Right lobe of liver (tissue), 6 donors: Measurements from ENCODE around the gene PIK3CG. TPM values are rescaled to one million over a fixed set of nuclear protein-coding genes. Genes with fewer than 3 reads are reported as not detected.
"Not testable (repeated sequence)": the region's sequence is repeated elsewhere in the genome, so short reads cannot be mapped to it uniquely, and the experiment has no call there.

ENCODE experiments used
- ATAC-seq, 4 donors: fragments of 200-7000 bp; cut with Tn5 transposase; one replicate each; pipeline ENCODE4 v1.9.1; 2020; ENCODE audit warnings: mild to moderate bottlenecking in 4 of 4, moderate library complexity in 4 of 4
- DNase-seq, 3 donors: peaks; one replicate each; pipeline ENCODE4 v3.0.0-alpha.2; 2020
- H3K27ac ChIP-seq, 3 donors: fragments of 200-600 bp; one replicate each; pipeline ENCODE4 v1.8.0; 2022
- H3K27me3 ChIP-seq, 2 donors: fragments of 200-600 bp; one replicate each; pipeline ENCODE4 v1.8.0; 2022
- H3K36me3 ChIP-seq, 4 donors: fragments of 200-600 bp; sonication (generic) in 1 of 4; one replicate each; pipeline versions ENCODE4 v1.5.1 to v1.8.0; 2017 to 2022; ENCODE audit warnings: control low read depth in 1 of 4
- H3K4me1 ChIP-seq, 4 donors: fragments of 200-600 bp; sonication (generic) in 1 of 4; one replicate each; pipeline versions ENCODE4 v1.5.1 to v1.8.0; 2017 to 2022; ENCODE audit warnings: control low read depth in 1 of 4
- H3K4me3 ChIP-seq, 3 donors: fragments of 200-600 bp; one replicate each; pipeline ENCODE4 v1.8.0; 2022
- H3K9me3 ChIP-seq, 4 donors: fragments of 200-600 bp; sonication (generic) in 1 of 4; one replicate each; pipeline versions ENCODE4 v1.5.1 to v1.8.0; 2017 to 2022; ENCODE audit warnings: control low read depth in 1 of 4
- POLR2A ChIP-seq: fragments of 450-650 bp; IDR thresholded peaks from one replicate; pipeline ENCODE4 v1.6.1; 2017; ENCODE audit warnings: antibody characterized with exemption, mild to moderate bottlenecking
- WGBS: methylation state at CpG from one replicate; pipeline ENCODE4 v1.1.6; 2018; ENCODE audit warnings: low coverage, low lambda C conversion rate; ENCODE audit not compliant: insufficient coverage; ENCODE audit errors: missing lambda C conversion rate; 5-methylcytosine and 5-hydroxymethylcytosine counted together
- intact Hi-C, 2 donors: fragments of 100-400 bp; cut with DNase I; formaldehyde crosslinking; loops; one replicate each; pipeline versions ENCODE4 v1.11.2 to v1.14.1; 2022
- total RNA-seq, 6 experiments: library from RNA; depleted of rRNA in 2 of 6; stranded (reverse); fragments of >200 nt in 2 of 6; fragmentation: NEBNext Ultra II Directional in 3 of 6; extraction: Animal tissue kit (Norgen Biotek cat#: 25700) in 3 of 6; gene quantifications; one replicate each; pipeline versions ENCODE4 v1.1.0 to v1.2.4, GENCODE V29; 2016 to 2023
- TF ChIP-seq, protein P1 (sequence below), 4 donors: fragments of 200-600 bp in 3 of 4; fragments of 450-650 bp in 1 of 4; IDR thresholded peaks; one replicate each; pipeline versions ENCODE4 v1.5.1 to v1.8.0; 2016 to 2022; ENCODE audit warnings: antibody characterized with exemption in 4 of 4, mild to moderate bottlenecking in 2 of 4
- donor health status: DM: no; HTN: yes; CAD: no.
- donor health status: DM: no; HTN: no; CAD: no.
- donor health status: DM: no; HTN: no; CAD: no.
- donor health status: DM: no; HTN: yes; CAD: no.
- donor health status: DM: no; HTN: yes; CAD: no.

PIK3CG gene
- total RNA-seq, 6 experiments from 2014 or later: 0.53 to 1.9 (median 0.71) TPM

DNA sequence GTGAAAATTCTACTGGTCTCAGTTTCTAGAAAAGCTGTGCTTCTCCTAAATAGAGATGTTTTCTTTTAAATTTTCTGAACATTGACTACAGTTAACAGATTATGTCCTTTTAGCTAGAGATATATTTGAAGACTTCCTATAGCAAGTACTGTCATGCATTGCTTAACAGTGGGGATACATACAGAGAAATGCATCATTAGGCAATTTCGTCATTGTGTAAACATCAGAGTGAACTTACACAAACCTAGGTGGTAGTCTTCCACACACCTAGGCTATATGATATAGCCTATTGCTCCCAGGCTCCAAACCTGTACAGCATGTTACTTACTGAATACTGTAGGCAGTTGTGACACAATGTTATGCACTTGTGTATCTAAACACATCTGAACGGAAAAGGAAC lies 28.5 kb downstream of the PIK3CG start:
- intact Hi-C loops: no loop called here
- H3K36me3 ChIP-seq: no peaks in the 10 kb centered on the region
- TF ChIP-seq POLR2A: no peak
- TF ChIP-seq, protein P1, sequence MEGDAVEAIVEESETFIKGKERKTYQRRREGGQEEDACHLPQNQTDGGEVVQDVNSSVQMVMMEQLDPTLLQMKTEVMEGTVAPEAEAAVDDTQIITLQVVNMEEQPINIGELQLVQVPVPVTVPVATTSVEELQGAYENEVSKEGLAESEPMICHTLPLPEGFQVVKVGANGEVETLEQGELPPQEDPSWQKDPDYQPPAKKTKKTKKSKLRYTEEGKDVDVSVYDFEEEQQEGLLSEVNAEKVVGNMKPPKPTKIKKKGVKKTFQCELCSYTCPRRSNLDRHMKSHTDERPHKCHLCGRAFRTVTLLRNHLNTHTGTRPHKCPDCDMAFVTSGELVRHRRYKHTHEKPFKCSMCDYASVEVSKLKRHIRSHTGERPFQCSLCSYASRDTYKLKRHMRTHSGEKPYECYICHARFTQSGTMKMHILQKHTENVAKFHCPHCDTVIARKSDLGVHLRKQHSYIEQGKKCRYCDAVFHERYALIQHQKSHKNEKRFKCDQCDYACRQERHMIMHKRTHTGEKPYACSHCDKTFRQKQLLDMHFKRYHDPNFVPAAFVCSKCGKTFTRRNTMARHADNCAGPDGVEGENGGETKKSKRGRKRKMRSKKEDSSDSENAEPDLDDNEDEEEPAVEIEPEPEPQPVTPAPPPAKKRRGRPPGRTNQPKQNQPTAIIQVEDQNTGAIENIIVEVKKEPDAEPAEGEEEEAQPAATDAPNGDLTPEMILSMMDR (IDR thresholded peaks at IDR 0.05): no peak
- no peaks in the 10 kb centered on the region for H3K9me3 ChIP-seq
- 48% methylated on average over 2 of the region's 2 CpGs for WGBS
- ATAC-seq (no peak), DNase-seq (no peak)
- H3K4me1 ChIP-seq: no peaks in the 10 kb centered on the region
- no peaks in the 10 kb centered on the region for H3K27me3 ChIP-seq
- no peak overlapping the region for H3K27ac ChIP-seq
- no peak overlapping the region for H3K4me3 ChIP-seq

DNA sequence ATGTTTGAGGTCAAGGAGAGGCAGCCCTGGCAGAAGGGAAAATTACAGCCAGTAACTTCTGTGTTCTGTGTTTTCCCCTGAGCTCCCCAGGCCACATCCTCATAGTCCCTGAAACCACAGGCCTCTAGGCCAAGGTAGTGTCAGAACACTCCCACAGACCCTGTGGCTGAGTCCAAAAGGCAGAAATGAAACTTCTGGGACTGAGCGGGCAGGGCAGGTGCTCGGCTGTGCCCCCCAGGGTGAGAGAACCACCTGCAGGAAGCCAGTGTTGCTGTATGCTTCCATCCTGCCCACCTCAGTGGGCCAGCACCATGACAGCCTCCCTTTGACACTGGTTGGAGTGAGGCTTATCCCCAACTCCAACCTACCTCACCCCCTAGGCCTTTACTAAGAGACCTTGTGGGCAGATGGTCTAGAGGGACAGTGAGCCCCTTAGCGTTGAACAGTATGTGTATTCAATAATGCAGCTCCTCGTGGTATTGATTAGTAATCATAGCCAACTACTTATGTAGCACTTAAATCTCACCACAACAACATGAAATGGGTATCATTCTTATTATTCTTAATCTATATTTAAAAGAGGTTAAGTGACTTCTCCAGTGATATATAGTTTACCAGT lies 30.3 kb downstream of the PIK3CG start:
- no peaks in the 10 kb centered on the region for H3K27me3 ChIP-seq
- intact Hi-C loops: no loop called here
- H3K4me3 ChIP-seq: no peak overlapping the region
- no peaks in the 10 kb centered on the region for H3K9me3 ChIP-seq
- H3K36me3 ChIP-seq: no peaks in the 10 kb centered on the region
- no peaks in the 10 kb centered on the region for H3K4me1 ChIP-seq
- DNase-seq (no peak), ATAC-seq (peak in 3 of 4 donors; percentile 22 to 30 (median 24))
- no peak overlapping the region for H3K27ac ChIP-seq
- no peak for TF ChIP-seq POLR2A
- TF ChIP-seq, protein P1 (IDR thresholded peaks at IDR 0.05): no peak
- 86% methylated on average over 2 of the region's 4 CpGs for WGBS

DNA sequence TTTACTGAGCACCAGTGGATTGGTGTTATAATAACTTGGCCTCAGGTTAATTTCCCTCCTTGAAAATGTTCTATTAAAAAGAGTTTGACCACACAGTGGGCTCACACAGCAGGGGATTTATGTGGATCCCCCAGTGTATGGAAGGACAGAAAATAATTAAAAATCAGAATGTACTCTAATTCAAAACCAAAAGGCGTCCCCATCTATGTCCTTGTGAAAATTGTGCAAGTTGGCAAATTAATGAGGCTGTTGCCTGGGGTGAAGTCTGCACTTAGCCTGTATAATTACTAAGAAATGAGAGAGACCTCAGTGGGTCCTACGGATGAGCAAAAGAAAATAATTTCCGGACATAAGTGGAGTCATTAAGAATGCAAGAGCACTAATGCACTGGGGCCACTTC lies 31.1 kb downstream of the PIK3CG start:
- ATAC-seq: no peak
- Histone ChIP-seq H3K9me3 (no peaks in the 10 kb centered on the region), H3K4me3 (no peak overlapping the region), H3K4me1 (no peaks in the 10 kb centered on the region), H3K27me3 (no peaks in the 10 kb centered on the region), H3K36me3 (no peaks in the 10 kb centered on the region), H3K27ac (no peak overlapping the region)
- DNase-seq: no peak
- TF ChIP-seq POLR2A: no peak
- TF ChIP-seq, protein P1 (IDR thresholded peaks at IDR 0.05): no peak
- 71% methylated on average over 3 of the region's 3 CpGs for WGBS
- intact Hi-C loops: no loop called here

DNA sequence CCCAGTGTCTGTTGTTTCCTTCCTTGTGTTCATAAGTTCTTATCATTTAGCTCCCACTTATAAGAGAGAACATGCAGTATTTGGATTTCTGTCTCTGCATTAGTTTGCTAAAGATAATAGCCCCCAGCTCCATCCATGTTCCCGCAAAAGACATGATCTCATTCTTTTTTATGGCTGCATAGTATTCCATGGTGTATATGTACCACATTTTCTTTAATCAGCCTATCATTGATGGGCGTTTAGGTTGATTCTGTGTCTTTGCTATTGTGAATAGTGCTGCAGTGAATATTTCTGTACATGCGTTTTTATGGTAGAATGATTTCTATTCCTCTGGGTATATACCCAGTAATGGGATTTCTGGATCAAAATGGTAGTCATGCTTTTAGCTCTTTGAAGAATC lies 32.5 kb downstream of the PIK3CG start:
- H3K9me3 ChIP-seq, DNase-seq, H3K36me3 ChIP-seq, H3K27ac ChIP-seq, ATAC-seq, H3K4me1 ChIP-seq, H3K27me3 ChIP-seq, intact Hi-C loops, H3K4me3 ChIP-seq: not testable (repeated sequence)
- 76% methylated on average over 3 of the region's 3 CpGs for WGBS

DNA sequence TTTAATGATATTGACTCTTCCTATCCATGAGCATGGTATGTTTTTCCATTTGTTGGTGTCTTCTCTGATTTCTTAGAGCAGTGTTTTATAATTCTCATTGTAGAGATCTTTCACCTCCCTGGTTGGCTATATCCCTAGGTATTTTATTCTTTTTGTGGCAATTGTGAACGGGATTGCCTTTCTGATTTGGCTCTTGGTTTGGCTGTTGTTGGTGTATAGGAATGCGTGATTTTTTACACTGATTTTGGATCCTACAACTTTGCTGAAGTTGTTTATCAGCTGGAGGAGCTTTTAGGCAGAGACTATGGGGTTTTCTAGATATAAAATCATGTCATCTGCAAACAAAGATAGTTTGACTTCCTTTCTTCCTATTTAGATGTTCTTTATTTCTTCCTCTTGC lies 33.9 kb downstream of the PIK3CG start:
- H3K27me3 ChIP-seq, H3K36me3 ChIP-seq, intact Hi-C loops, H3K4me3 ChIP-seq, DNase-seq, ATAC-seq, H3K9me3 ChIP-seq, H3K27ac ChIP-seq, H3K4me1 ChIP-seq: not testable (repeated sequence)
- 43% methylated on average over 2 of the region's 2 CpGs for WGBS
